Caco-2 (cell line): ENCODE measurements around the gene KMT5C. TPM values are rescaled to one million over a fixed set of nuclear protein-coding genes. Genes with fewer than 3 reads are reported as not detected.

Experiments used
- BruUV-seq: library from RNA; stranded (reverse); fragments of 400-500 nt; replicated peaks from 2 replicates; lab custom pipeline; 2021; lab: Mats Ljungman, UMichigan
- CTCF ChIA-PET: fragments of 300-600 bp; sonication (Branson Sonifier 250); formaldehyde crosslinking; loops from one replicate; lab custom pipeline; 2022; ENCODE audit warnings: antibody characterized with exemption; lab: Charles Lee
- POLR2A ChIA-PET: fragments of 300-600 bp; sonication (Branson Sonifier 250); formaldehyde crosslinking; loops from one replicate; lab custom pipeline; 2022; ENCODE audit warnings: antibody characterized with exemption; lab: Charles Lee
- DNase-seq, 2 experiments: peaks; one replicate each; pipeline versions ENCODE4 v3.0.0 to v3.0.0-alpha.2; 2020 to 2022
- H3K27me3 ChIP-seq: replicated peaks from 2 replicates; pipeline ENCODE4 v1.6.0; 2011; ENCODE audit warnings: low read length; ENCODE audit not compliant: control insufficient read depth, insufficient read depth
- H3K36me3 ChIP-seq: 2 replicates; pipeline ENCODE4 v1.5.1; 2011; ENCODE audit warnings: low read length; ENCODE audit not compliant: control insufficient read depth, insufficient read depth
- H3K4me1 ChIP-seq: fragments of 250-450 bp; sonication (Bioruptor Pico); 2 replicates; pipeline ENCODE4 v1.5.1; 2020; ENCODE audit warnings: mild to moderate bottlenecking
- H3K4me3 ChIP-seq: 2 replicates; pipeline ENCODE4 v1.5.1; 2011; ENCODE audit warnings: low read depth, mild to moderate bottlenecking, control low read depth, low read length
- H3K9me3 ChIP-seq: fragments of 250-450 bp; sonication (Bioruptor Pico); 2 replicates; pipeline ENCODE4 v1.5.1; 2020; ENCODE audit warnings: mild to moderate bottlenecking, moderate library complexity
- H3K27ac Mint-ChIP-seq: one replicate; pipeline ENCODE4 v1.8.0; 2022; ENCODE audit warnings: mixed read lengths; ENCODE audit not compliant: unreplicated experiment
- H3K27me3 Mint-ChIP-seq: one replicate; pipeline ENCODE4 v1.8.0; 2022; ENCODE audit warnings: mixed read lengths; ENCODE audit not compliant: insufficient read depth, unreplicated experiment
- H3K36me3 Mint-ChIP-seq: one replicate; pipeline ENCODE4 v1.8.0; 2022; ENCODE audit warnings: mild to moderate bottlenecking, mixed read lengths; ENCODE audit not compliant: insufficient read depth, unreplicated experiment
- H3K4me1 Mint-ChIP-seq: one replicate; pipeline ENCODE4 v1.8.0; 2022; ENCODE audit warnings: low read depth, mixed read lengths; ENCODE audit not compliant: unreplicated experiment
- H3K4me3 Mint-ChIP-seq: one replicate; pipeline ENCODE4 v1.8.0; 2022; ENCODE audit warnings: mild to moderate bottlenecking, moderate library complexity, mixed read lengths; ENCODE audit not compliant: unreplicated experiment
- H3K9me3 Mint-ChIP-seq: one replicate; pipeline ENCODE4 v1.8.0; 2022; ENCODE audit warnings: mixed read lengths; ENCODE audit not compliant: unreplicated experiment
- CTCF ChIP-seq, 2 experiments: fragments of 200-600 bp in 1 of 2; IDR thresholded peaks; 1 replicate in 1 of 2; 2 replicates in 1 of 2; pipeline versions ENCODE4 v1.5.1 to v1.8.0; 2011 to 2022; ENCODE audit warnings: antibody characterized with exemption in 1 of 2, control low read depth in 1 of 2, inconsistent platforms in 1 of 2, low read depth in 1 of 2, low read length in 1 of 2, mild to moderate bottlenecking in 1 of 2, moderate library complexity in 1 of 2; ENCODE audit not compliant: insufficient read depth in 1 of 2, severe bottlenecking in 1 of 2, unreplicated experiment in 1 of 2
- intact Hi-C: fragments of 100-400 bp; cut with micrococcal nuclease; formaldehyde crosslinking; loops from one replicate; pipeline ENCODE4 v1.10.0; 2022; ENCODE audit not compliant: unreplicated experiment
- total RNA-seq: library from RNA; stranded (reverse); gene quantifications from 2 replicates; pipeline ENCODE4 v1.2.3, GENCODE V29; 2022

The KMT5C gene
- total RNA-seq, 1 experiment from 2014 or later, result 26.3 TPM

GRCh38 chr19:55300886-55301458 lies 38.7 kb upstream of the KMT5C start:
- peak overlapping the region; percentile 58 for H3K4me3 Mint-ChIP-seq
- H3K27ac Mint-ChIP-seq, result no peak overlapping the region
- no peak for TF ChIP-seq CTCF (IDR thresholded peaks at IDR 0.05; ENCODE audit: insufficient read depth in 1 of 2, low read depth in 1 of 2, low read length in 1 of 2, severe bottlenecking in 1 of 2, unreplicated experiment in 1 of 2)
- H3K9me3 Mint-ChIP-seq, result no peaks in the 10 kb centered on the region
- no TSS peak for BruUV-seq
- Histone ChIP-seq H3K36me3 (peaks cover 5% of the 10 kb centered on the region), H3K4me1 (0 out of 2 replicates have a peak, but pooled peaks cover 3% of the 10 kb centered on the region), H3K27me3 (no peaks in the 10 kb centered on the region), H3K4me3 (no peak overlapping the region), H3K9me3 (no peaks in the 10 kb centered on the region)
- no peak for DNase-seq
- ChIA-PET POLR2A (interaction anchor here (1.2 kb wide), 1 partner anchor 107 kb away, joined by 4 read pairs; the partner anchor contains the start of gene UBE2S), CTCF (interaction anchor here (0.6 to 2.4 kb wide), 13 partner anchors 13 to 137 kb away, joined by 3 to 30 read pairs (median 4); partner anchors contain the start of genes HSPBP1, KMT5C, PPP6R1 and TMEM238)
- H3K36me3 Mint-ChIP-seq, result peaks cover 34% of the 10 kb centered on the region
- no peaks in the 10 kb centered on the region for H3K27me3 Mint-ChIP-seq
- intact Hi-C loops, result loop anchor here (1.0 kb wide), 1 partner anchor 38 kb away; the partner anchor contains the start of gene KMT5C
- no peaks in the 10 kb centered on the region for H3K4me1 Mint-ChIP-seq

GRCh38 chr19:55301459-55302317 lies 38.0 kb upstream of the KMT5C start:
- H3K4me3 ChIP-seq, result peak overlapping the region; percentile 9; the same call in 1 of the 2 replicates
- intact Hi-C loops, result loop anchor here (1.0 kb wide), 1 partner anchor 38 kb away; the partner anchor contains the start of gene KMT5C
- H3K9me3 Mint-ChIP-seq, result no peaks in the 10 kb centered on the region
- 0 out of 2 replicates have a peak, but pooled peaks cover 3% of the 10 kb centered on the region for H3K4me1 ChIP-seq
- peak; percentile 83 to 91 for DNase-seq
- H3K4me1 Mint-ChIP-seq, result no peaks in the 10 kb centered on the region
- no peaks in the 10 kb centered on the region for H3K27me3 Mint-ChIP-seq
- TF ChIP-seq CTCF (IDR thresholded peaks at IDR 0.05; ENCODE audit: insufficient read depth in 1 of 2, low read depth in 1 of 2, low read length in 1 of 2, severe bottlenecking in 1 of 2, unreplicated experiment in 1 of 2), result peak; percentile 89 to 99
- H3K9me3 ChIP-seq, result no peaks in the 10 kb centered on the region
- POLR2A ChIA-PET, result interaction anchor here (0.6 to 1.2 kb wide), 2 partner anchors 106 to 323 kb away, joined by 4 read pairs; partner anchors contain the start of genes UBE2S and ZNF784
- CTCF ChIA-PET, result interaction anchor here (0.6 to 2.4 kb wide), 12 partner anchors 12 to 137 kb away, joined by 3 to 30 read pairs (median 4); partner anchors contain the start of genes HSPBP1, KMT5C, PPP6R1 and TMEM238
- H3K4me3 Mint-ChIP-seq, result peak overlapping the region; percentile 58
- H3K27me3 ChIP-seq, result no peaks in the 10 kb centered on the region
- H3K36me3 ChIP-seq, result peaks cover 6% of the 10 kb centered on the region
- H3K36me3 Mint-ChIP-seq, result peaks cover 35% of the 10 kb centered on the region
- no peak overlapping the region for H3K27ac Mint-ChIP-seq
- no TSS peak for BruUV-seq

- H3K4me3 ChIP-seq, result no peak overlapping the region
- peaks cover 6% of the 10 kb centered on the region for H3K36me3 ChIP-seq
- CTCF ChIA-PET, result interaction anchor here (1.0 to 2.4 kb wide), 2 partner anchors 32 to 37 kb away, joined by 4 to 30 read pairs; partner anchors contain the start of gene KMT5C
- Mint-ChIP-seq H3K4me3 (peak overlapping the region; percentile 58), H3K9me3 (no peaks in the 10 kb centered on the region), H3K36me3 (peaks cover 41% of the 10 kb centered on the region), H3K27ac (no peak overlapping the region), H3K4me1 (no peaks in the 10 kb centered on the region), H3K27me3 (no peaks in the 10 kb centered on the region)
- TF ChIP-seq CTCF (IDR thresholded peaks at IDR 0.05; ENCODE audit: insufficient read depth in 1 of 2, low read depth in 1 of 2, low read length in 1 of 2, severe bottlenecking in 1 of 2, unreplicated experiment in 1 of 2), result no peak
- 0 out of 2 replicates have a peak, but pooled peaks cover 3% of the 10 kb centered on the region for H3K4me1 ChIP-seq
- no peak for DNase-seq
- POLR2A ChIA-PET, result interaction anchor here (0.6 kb wide), 1 partner anchor 322 kb away, joined by 4 read pairs; the partner anchor contains the start of gene ZNF784
- no TSS peak for BruUV-seq
- H3K27me3 ChIP-seq, result no peaks in the 10 kb centered on the region
- H3K9me3 ChIP-seq, result no peaks in the 10 kb centered on the region
- intact Hi-C loops, result no loop called here
Observed at GRCh38 chr19:55302318-55302703, 37.4 kb upstream of the KMT5C start.
